GM21576 (cell line): ENCODE results near the gene FAM227B.
"Not testable (repeated sequence)": the region's sequence is repeated elsewhere in the genome, so short reads cannot be mapped to it uniquely, and the experiment has no call there.

ENCODE experiments used
- ATAC-seq: cut with Tn5 transposase; IDR thresholded peaks from one replicate; pipeline ENCODE4 v1.9.1; 2021; ENCODE audit warnings: mild to moderate bottlenecking, moderate library complexity; ENCODE audit not compliant: unreplicated experiment

Gene FAM227B

DNA sequence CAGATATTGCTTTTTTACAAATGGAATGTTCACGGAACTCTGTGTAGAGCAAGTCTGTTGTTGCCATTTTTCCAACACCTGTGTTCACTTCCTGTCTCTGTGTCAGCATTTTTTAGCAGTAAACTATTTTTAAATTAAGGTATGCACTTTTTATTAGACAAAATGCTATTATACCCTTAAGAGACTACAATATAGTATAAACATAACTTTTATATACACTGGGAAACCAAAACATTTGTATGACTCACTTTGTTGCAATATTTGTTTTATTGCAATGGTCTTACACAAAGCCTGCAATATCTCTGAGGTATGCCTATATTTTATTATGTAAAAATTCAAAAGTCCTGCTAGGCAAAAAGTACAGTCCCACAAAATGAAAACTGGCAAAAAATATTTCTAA, 237.4 kb downstream of the FAM227B start:
- ATAC-seq: no peak

DNA sequence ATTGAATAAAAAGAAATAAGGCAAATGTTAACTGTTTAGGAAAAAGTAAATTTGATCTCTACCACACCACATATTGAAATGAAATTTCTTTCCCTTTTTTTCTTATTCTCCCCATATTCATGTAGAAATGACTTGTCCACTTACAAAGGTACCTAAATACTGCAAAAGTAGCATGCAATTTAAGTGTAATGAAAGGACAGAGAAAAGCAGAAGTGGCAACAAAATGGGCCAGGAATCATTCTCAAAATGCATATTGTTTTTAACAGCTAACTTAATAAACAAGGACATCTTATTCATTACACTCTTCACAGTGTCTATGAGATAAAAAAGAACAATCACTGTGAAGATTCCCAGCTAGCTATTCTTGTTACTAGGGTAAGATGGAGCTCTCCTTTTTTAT, 238.2 kb downstream of the FAM227B start:
- no peak for ATAC-seq

DNA sequence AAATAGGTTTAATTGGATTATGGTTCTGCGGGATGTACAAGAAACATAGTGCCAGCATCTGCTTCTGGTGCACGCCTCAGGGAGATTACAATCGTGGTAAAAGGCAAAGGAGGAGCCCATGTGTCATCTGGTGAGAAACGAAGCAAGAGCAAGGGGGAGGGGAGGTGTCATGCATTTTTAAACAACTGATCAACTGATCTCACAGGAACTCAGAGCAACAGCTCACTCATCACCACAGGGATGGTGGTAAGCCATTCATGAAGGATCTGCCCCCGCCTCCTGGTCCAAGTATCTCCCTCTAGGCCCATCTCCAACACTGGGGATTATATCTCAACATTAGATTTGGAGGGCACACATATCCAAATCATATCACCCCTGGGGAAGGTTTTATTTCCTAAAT, 239.7 kb downstream of the FAM227B start:
- ATAC-seq: no peak

DNA sequence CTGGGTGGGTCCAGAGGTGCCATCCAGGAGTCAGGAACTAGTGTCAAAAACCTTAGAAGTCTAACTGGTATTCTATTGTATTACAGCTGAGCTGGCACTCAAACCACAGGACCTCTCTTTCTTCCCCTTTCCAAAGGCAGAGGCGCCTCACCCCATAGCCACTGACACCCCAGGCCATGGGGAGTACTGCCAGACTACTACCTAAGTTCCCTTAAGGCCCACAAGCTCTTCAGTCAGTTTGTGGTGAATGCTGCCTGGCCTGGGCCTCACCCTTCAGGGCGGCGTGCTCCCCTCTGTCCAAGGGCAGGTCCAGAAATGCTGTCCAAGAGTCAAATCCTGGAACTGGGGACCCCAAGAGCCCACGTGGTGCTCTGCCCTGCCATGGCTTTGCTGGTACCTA, 240.6 kb downstream of the FAM227B start:
- no peak for ATAC-seq

DNA sequence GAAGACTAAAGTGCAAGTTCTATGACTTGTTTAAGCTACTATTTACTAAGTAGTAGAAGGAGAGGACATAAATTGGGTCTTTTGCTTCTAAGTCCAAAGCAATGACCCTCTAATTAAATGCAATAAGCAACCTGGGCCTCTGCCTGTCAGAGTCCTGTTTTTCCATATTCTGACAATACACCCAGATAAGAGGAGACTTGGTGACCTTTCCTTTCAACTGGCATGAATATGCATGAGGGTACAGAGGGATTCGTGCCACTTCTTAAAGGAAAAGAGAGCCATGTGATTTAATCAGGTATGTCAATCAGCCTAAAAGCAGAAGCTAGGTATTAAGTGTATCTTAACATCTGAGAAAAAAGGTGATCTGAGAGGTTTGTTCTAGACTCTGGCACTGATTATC, 248.3 kb downstream of the FAM227B start:
- ATAC-seq: no peak

DNA sequence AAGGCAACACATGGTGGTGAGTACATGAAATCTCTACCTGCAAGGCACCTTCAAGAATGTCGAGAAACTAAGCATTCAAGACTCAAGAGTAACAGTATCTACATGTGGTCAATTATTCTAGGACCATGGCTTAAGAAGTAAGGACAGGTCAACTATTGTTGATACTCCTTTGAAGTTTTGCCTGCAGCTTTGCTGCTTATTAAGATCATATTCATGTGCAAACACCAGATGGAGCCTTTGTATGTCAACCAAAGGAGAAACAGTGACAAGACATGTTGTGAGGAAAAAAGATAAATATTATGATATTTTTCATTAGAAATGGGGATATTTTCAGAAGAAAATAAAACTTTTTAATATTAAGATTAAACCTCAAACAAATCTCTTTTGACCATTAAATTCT, 249.8 kb downstream of the FAM227B start:
- no peak for ATAC-seq

DNA sequence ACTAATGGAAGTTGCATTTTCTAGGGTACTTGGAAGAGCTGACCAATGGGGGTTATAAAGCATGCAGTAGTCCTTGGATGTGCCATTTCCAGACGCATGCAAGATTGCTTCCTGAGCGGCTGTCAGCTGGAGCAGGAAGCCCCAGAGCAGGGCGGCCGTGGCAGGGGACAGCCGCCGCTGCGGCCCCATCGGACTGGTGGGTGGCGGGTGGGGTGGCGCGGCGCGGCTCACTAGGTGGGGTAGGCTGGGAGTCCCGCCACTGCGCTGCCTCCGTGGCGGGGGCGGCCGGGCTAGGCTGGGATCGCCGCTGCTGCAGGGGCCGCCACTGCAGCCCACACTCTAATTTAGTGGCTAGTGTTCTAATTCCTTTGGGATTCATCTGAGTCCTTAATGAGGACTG, 254.1 kb downstream of the FAM227B start:
- no peak for ATAC-seq

DNA sequence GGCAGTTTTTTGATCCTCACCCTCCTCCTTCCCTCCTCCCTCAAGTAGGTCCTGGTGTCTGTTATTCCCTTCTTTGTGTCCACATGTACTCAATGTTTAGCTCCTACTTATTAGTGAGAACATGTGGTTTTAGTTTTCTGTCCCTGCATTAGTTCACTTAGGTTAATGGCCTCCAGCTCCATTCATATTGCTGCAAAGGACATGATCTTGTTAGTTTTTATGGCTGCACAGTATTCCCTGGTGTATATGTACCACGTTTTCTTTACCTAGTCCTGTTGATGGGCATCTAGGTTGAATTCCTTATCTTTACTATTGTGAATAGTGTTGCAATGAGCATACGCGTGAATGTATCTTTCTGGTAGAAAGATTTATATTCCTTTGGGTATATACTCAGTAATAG, 259.2 kb downstream of the FAM227B start:
- ATAC-seq: no peak

DNA sequence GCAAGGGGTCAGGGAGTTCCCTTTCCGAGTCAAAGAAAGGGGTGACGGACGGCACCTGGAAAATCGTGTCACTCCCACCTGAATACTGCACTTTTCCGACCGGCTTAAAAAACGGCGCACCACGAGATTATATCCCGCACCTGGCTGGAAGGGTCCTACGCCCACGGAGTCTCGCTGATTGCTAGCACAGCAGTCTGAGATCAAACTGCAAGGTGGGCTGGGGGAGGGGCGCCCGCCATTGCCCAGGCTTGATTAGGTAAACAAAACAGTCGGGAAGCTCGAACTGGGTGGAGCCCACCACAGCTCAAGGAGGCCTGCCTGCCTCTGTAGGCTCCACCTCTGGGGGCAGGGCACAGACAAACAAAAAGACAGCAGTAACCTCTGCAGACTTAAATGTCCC, 266.2 kb downstream of the FAM227B start:
- not testable (repeated sequence) for ATAC-seq

DNA sequence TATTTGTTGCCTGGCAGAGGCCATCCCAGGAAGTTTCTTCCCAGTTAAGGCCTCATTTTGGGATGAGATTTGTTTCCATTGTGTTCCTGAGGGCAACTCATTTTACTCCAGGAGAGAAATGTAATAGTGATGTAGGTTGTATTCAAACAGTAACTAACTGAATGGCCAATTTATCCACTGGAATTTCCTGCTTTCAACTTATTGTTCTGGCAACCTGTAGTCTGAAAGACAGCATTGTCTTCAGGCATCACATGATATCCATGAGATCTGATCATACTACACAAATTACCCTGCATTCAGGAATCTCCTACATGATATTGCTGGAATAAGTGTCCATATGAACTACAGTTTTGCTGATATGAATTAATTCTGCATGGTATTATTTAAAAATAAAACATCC, 277.1 kb downstream of the FAM227B start:
- ATAC-seq: no peak

DNA sequence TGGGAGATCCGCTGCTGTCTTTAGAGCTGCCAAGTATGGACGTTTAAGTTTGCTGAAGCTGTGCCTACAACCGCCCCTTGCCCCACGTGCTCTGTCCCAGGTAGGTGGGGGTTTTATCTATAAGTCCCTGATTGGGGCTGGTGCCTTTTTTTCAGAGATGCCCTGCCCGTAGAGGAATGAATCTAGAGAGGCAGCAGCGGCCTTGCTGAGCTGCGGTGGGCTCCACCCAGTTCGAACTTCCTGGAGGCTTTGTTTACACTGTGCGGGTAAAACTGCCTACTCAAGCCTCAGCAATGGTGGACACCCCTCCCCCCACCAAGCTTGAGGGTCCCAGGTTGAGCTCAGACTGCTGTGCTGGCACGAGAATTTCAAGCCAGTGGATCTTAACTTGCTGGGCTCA, 281.0 kb downstream of the FAM227B start:
- ATAC-seq: no peak

DNA sequence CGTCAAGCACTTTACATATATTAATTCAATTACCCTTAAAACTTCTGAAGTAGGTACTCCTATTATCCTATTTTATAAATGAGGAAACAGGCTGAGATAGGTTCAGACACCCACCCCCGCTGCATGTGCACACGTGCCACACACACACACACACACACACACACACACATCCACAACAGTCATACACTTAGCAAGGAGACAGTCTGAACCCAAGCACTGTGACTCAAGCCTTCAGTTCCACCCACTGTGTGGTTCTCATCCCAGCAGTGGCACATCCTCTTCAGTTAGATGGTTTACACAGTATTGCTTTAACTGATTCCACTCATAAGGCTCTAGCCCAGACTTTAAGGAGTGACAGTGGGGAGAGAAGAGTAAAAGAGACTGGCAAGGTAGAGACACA, 288.7 kb downstream of the FAM227B start:
- no peak for ATAC-seq

DNA sequence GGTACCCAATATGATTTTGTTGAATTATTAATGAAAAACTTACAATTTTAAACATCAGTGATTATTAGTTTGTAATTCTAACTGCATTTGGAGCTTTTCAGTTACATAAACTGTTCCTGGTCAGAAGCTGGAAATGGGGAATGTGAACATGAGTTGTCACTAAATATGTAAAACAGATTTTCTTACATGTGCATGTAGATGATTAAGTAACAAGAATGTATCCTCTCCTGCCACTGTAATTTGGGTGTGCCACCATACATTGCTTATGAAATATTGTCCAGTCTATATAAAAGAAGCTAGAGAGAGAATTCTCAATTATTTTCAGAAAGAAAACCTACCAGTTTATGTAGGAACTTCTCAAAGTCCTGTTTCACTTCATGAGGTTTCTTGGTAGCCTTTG, 289.2 kb downstream of the FAM227B start:
- ATAC-seq: no peak

DNA sequence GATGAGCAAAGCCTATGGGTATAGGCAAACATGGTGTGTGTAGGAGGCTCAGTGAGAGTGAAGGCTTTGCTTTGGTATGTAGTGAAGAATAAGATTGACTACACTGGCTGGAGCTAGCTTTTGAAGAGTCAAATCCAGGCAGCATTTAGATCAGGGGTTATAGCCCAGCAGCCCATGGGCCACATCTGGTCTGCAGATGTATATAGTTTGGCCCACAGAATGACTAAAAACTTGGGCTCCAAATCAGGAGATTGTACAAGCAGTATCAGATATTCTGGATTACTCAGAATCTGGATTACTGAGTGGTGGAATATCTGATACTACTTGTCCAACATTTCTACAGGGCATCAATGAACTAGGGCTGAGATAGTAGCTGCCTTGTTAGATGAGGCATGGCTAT, 290.5 kb downstream of the FAM227B start:
- no peak for ATAC-seq

DNA sequence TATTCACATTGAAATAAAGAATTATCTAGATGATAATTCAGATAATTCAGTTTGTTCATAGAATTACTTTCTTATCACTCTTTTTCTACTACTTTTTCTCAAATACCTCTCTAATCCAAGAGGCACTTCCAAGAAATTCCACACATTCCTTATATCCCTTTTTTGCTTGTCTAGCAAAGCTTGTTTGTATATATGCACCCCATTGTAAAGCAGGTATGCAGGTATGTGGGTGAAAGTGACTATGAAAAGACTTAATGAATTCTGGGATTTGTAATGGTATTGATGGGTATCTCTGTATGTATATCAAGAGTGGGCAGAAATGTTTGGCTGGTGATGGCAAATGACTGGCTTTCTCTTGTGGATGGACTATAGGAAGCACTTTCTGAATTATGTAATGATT, 291.7 kb downstream of the FAM227B start:
- ATAC-seq: no peak

DNA sequence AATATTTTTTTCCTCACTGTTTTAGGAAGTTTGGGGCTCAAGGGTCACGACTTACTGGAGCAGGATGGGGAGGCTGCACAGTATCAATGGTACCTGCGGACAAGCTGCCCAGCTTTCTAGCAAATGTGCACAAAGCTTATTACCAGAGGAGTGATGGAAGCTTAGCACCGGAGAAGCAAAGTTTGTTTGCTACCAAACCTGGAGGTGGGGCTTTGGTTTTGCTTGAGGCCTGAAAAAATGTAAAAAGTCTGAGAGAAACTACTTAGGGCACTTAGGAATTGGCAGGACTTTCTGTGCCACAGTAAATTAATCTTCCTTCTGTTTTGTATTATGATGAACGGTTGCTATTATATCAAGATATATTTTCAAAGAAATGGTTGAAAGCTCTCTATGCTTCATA, 292.7 kb downstream of the FAM227B start:
- no peak for ATAC-seq

DNA sequence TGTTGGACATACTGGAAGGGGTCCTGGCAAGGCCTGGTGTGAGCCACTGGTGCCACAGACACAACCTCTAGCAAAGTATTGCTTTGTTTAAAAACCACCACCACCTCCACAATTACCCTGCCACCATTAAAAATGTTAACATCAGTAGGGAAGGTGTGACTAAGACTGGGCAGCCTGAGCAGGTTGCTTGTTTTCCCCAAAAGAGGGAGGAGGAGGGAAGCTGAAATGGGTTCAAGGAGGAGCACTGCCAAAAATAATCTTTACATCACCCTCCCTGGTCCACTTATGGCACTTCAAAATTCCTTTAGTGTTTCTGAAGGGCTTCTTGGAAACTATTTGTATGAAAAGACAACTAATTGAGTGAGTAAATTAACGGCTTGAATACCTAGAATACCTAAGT, 297.4 kb downstream of the FAM227B start:
- ATAC-seq: no peak

DNA sequence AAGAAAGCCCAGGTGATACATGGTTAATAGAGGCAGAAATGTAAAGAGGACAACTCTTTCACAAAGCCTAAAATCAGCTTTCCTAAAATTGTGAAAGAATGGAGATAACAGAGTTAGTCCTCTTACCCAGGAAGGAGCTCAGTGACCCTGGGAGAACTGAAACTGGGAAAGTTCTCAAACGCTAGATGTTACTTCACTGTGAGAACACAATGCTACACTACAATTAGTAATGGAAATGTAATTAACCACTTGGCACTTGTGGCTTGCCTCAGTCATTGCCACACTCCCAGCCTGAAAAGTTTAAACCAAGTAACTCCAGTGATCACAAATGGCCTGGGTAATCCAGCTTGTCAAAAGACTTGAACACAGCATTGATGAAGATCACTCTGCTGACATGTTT, 300.3 kb downstream of the FAM227B start:
- ATAC-seq: no peak

DNA sequence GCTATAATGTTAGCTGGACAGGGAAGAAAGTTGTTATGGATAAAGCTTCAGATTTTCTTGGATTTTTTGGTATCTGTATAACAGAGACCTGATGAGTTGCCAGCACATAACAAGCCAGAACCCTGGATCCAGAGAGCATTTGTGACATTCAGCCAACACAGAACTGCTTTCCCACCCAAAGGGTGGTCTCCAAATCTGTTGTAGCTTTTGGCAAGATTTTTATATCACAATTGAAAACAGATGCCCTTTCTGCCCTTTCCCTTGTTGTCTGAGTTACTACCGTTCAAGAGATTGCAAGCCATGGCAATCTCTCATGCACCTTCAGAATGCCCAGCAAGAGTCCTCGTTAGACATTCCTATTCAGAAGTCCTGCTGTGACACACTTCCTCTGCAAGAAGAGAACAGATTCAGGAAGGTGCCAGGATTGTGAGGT, 305.2 kb downstream of the FAM227B start:
- ATAC-seq: no peak

DNA sequence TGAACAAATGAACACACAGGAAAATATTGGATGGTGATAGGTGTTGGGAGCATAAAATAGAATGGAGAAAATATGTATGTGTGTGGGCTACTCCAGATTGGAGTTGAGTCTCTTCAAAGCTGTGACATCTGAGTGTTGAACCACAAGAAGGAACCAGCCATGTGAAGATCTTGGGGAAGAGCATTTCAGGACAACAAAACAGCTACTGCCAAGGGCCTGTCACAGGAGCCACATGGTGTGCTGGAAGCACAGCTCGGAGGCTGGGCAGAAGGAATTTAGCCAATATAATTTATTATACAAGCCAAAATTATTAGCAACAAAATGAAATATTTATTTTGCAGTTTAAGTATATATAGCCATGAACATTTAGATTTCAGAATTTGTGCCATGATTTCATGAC, 305.9 kb downstream of the FAM227B start:
- no peak for ATAC-seq

DNA sequence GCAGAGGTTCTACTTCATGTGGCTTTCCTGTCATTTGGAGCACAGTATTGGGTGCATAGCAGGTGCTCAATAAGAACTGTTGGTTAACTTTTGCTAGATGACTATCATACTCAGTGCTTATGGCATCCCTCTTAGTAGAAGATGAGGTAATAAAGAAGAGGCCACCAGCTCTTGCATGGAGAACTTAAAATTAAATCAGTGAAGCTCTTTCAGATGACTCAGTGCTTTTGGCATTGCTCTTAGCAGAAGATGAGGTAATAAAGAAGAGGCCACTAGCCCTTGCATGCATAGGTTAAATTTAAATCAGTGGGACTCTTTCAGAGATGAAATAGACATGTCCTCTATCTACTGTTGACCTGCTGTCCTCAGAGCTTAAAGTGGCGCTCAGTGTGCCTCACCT, 307.0 kb downstream of the FAM227B start:
- no peak for ATAC-seq

DNA sequence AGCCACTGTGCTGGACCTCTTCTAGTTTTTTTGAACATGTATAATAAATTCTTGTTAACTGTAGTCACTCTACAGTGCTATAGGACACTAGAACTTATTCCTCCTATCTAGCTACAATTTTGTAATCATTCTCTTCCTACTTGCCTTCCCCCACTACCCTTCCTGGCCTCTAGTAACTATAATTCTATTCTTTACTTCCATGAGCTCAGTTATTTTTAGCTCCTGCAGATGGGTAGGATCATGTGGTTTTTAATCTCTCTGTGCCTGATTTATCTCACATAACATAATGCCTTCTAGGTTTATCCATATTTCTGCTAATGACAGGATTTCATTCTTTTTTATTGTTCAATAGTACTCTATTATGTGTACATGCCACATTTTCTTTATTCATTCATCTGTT, 310.7 kb downstream of the FAM227B start:
- ATAC-seq: no peak

DNA sequence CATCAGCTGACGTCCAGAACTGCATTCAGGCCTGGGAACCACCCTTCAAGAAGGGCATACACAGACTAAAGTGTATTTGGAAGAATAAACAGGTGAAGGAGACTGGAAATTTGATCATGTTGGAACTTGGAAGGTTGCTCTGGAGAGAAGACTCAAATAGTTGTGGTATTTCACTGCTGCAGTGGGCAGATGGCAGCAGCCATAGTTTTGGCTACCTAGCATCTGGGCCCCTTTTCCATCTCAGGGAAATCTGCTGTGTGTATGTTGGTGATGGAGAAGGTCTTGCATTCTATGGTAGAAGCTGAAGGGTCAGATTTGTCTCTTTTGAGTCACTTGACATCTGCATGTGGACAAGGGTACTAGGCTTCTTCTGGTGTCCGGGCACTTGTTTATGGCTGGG, 311.9 kb downstream of the FAM227B start:
- ATAC-seq: no peak

DNA sequence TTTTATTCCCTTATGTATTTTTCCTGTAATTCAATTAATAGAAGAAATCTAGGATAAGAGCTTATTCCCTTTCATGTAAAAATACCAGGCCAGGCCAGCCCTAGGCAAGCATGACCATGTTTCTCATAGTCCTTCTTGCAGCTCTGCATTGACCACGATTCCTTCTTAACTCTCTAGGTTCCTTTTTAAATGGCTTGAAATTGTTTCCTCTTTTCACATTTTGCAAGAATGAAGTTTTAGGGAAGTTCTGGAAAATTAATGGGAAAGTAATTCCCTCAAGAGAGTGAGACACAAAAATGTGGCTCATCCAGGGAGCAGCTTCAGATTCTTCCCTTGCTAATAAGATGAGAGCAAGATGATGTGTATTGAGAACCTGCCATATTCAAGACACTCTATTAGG, 314.1 kb downstream of the FAM227B start:
- no peak for ATAC-seq
